Measurements from ENCODE around the gene CD93. TPM values are rescaled to one million over a fixed set of nuclear protein-coding genes. Genes with fewer than 3 reads are reported as not detected.

Gene CD93
- total RNA-seq, 4 donors from 2014 or later = 24.5 to 80.7 (median 66.0) TPM

GRCh38 chr20:23052904-23053303, 33.2 kb downstream of the CD93 start:
- no peaks in the 10 kb centered on the region for H3K36me3 ChIP-seq
- TF ChIP-seq CTCF (IDR thresholded peaks at IDR 0.05) (no peak), POLR2A (IDR thresholded peaks at IDR 0.05; ENCODE audit: low read depth) (no peak)
- H3K27ac ChIP-seq (replicated peaks in 1 of 4) = no peak overlapping the region
- no peak overlapping the region for H3K4me3 ChIP-seq
- peaks cover 0 to 38% (median 2%) of the 10 kb centered on the region in 4 donors for H3K27me3 ChIP-seq
- intact Hi-C loops (cut with DNase I) = loop anchor here (10.0 kb wide), 1 partner anchor 292 kb away; no protein-coding TSS in a partner anchor
- peaks cover 16 to 39% (median 37%) of the 10 kb centered on the region in 4 donors for H3K4me1 ChIP-seq
- 94% methylated on average over 5 of the region's 5 CpGs for WGBS
- peaks cover 0 to 5% (median 0%) of the 10 kb centered on the region in 4 donors for H3K9me3 ChIP-seq
- DNase-seq (ENCODE audit: extremely low spot score) = no peak

GRCh38 chr20:23050847-23051627, 35.1 kb downstream of the CD93 start:
- no peaks in the 10 kb centered on the region for H3K9me3 ChIP-seq
- peak overlapping the region; percentile 56 to 65 (median 60) for H3K4me3 ChIP-seq
- peak; percentile 50 to 54 (median 52) for TF ChIP-seq CTCF (IDR thresholded peaks at IDR 0.05)
- TF ChIP-seq EP300 (IDR thresholded peaks at IDR 0.05) = no peak
- peak; percentile 45 to 47 for TF ChIP-seq POLR2AphosphoS5 (IDR thresholded peaks at IDR 0.05)
- intact Hi-C loops (cut with DNase I) = loop anchor here (10.0 kb wide), 1 partner anchor 294 kb away; no protein-coding TSS in a partner anchor
- peaks cover 0 to 56% (median 12%) of the 10 kb centered on the region in 4 donors for H3K27me3 ChIP-seq
- DNase-seq (ENCODE audit: extremely low spot score) = no peak
- 29% methylated on average over 38 of the region's 46 CpGs for WGBS
- peaks cover 0 to 5% (median 0%) of the 10 kb centered on the region in 4 donors for H3K36me3 ChIP-seq
- peaks cover 16 to 53% (median 45%) of the 10 kb centered on the region in 4 donors for H3K4me1 ChIP-seq
- H3K27ac ChIP-seq (replicated peaks in 1 of 4) = peak overlapping the region; percentile 69 to 85 (median 82)

- Histone ChIP-seq H3K4me3 (peak overlapping the region; percentile 56 to 65 (median 60)), H3K27ac (replicated peaks in 1 of 4) (peak overlapping the region; percentile 69 to 85 (median 82)), H3K27me3 (peaks cover 0 to 64% (median 12%) of the 10 kb centered on the region in 4 donors), H3K36me3 (peaks cover 0 to 13% (median 0%) of the 10 kb centered on the region in 4 donors), H3K4me1 (peaks cover 24 to 60% (median 45%) of the 10 kb centered on the region in 4 donors), H3K9me3 (no peaks in the 10 kb centered on the region)
- intact Hi-C loops (cut with DNase I) = loop anchor here (10.0 kb wide), 1 partner anchor 295 kb away; no protein-coding TSS in a partner anchor
- TF ChIP-seq POLR2A (IDR thresholded peaks at IDR 0.05; ENCODE audit: low read depth) (no peak), CTCF (IDR thresholded peaks at IDR 0.05) (no peak), POLR2AphosphoS5 (IDR thresholded peaks at IDR 0.05) (no peak), EP300 (IDR thresholded peaks at IDR 0.05) (no peak)
- WGBS = 0% methylated on average over 18 of the region's 48 CpGs
- no peak for DNase-seq (ENCODE audit: extremely low spot score)
These were observed 35.9 kb downstream of the CD93 start for GRCh38 chr20:23050076-23050838.

GRCh38 chr20:23049201-23050075, 36.7 kb downstream of the CD93 start, which contains the start of gene THBD:
Gene THBD, minus strand, starts transcription at chr20:23049672. Its CDS starts 168 bp downstream, at chr20:23049504.
- peak; percentile 95 for DNase-seq (ENCODE audit: extremely low spot score)
- H3K27me3 ChIP-seq = peaks cover 0 to 72% (median 14%) of the 10 kb centered on the region in 4 donors
- H3K4me3 ChIP-seq = peak within 1 kb of the TSS; percentile 56 to 65 (median 60)
- intact Hi-C loops (cut with DNase I) = loop anchor here (10.0 kb wide), 1 partner anchor 295 kb away; no protein-coding TSS in a partner anchor
- H3K4me1 ChIP-seq = peaks cover 27 to 65% (median 45%) of the 10 kb centered on the region in 4 donors
- no peak for TF ChIP-seq EP300 (IDR thresholded peaks at IDR 0.05)
- no peak for TF ChIP-seq CTCF (IDR thresholded peaks at IDR 0.05)
- peak; percentile 52 for TF ChIP-seq POLR2A (IDR thresholded peaks at IDR 0.05; ENCODE audit: low read depth)
- TF ChIP-seq POLR2AphosphoS5 (IDR thresholded peaks at IDR 0.05) = peak; percentile 88 to 93
- WGBS = 0% methylated on average over 11 of the region's 79 CpGs
- H3K9me3 ChIP-seq = no peaks in the 10 kb centered on the region
- H3K27ac ChIP-seq (replicated peaks in 1 of 4) = peak within 1 kb of the TSS; percentile 69 to 85 (median 82)
- peaks cover 0 to 16% (median 0%) of the 10 kb centered on the region in 4 donors for H3K36me3 ChIP-seq

Measured in esophagus muscularis mucosa (tissue), 4 donors.